SK-N-SH treated with all-trans-retinoic acid at 6 μM for 48 hours (cell line): ENCODE data around the gene DCK.

ENCODE experiments used
- ARNTL ChIP-seq: fragments of 450-650 bp; formaldehyde crosslinking; IDR thresholded peaks from 2 replicates; pipeline ENCODE4 v1.5.0; 2020; ENCODE audit warnings: low read depth, mild to moderate bottlenecking, moderate library complexity, borderline replicate concordance
- BACH2 ChIP-seq: fragments of 250-450 bp; sonication (Bioruptor Pico); IDR thresholded peaks from 2 replicates; pipeline ENCODE4 v1.9.0; 2021; ENCODE audit warnings: mild to moderate bottlenecking, borderline replicate concordance
- CREB5 ChIP-seq: fragments of 250-450 bp; sonication (Bioruptor Pico); IDR thresholded peaks from 2 replicates; pipeline ENCODE4 v1.5.1; 2020; ENCODE audit warnings: low read depth, mild to moderate bottlenecking, moderate library complexity
- ESRRG ChIP-seq: fragments of 250-450 bp; sonication (Bioruptor Pico); IDR thresholded peaks from 2 replicates; pipeline ENCODE4 v1.6.1; 2021; ENCODE audit warnings: mild to moderate bottlenecking
- ISL1 ChIP-seq: fragments of 250-450 bp; sonication (Bioruptor Pico); IDR thresholded peaks from 2 replicates; pipeline ENCODE4 v2.1.2; 2022; ENCODE audit warnings: mild to moderate bottlenecking, moderate library complexity
- RARB ChIP-seq: fragments of 250-450 bp; sonication (Bioruptor Pico); IDR thresholded peaks from 2 replicates; pipeline ENCODE4 v1.8.0; 2021; ENCODE audit warnings: mild to moderate bottlenecking, moderate library complexity
- SNAI2 ChIP-seq: fragments of 250-450 bp; sonication (Bioruptor Pico); IDR thresholded peaks from 2 replicates; pipeline ENCODE4 v1.5.0; 2020; ENCODE audit warnings: mild to moderate bottlenecking, moderate library complexity
- TCF4 ChIP-seq: fragments of 250-450 bp; sonication (Bioruptor Pico); IDR thresholded peaks from 2 replicates; pipeline ENCODE4 v1.8.0; 2021; ENCODE audit warnings: mild to moderate bottlenecking, moderate library complexity, borderline replicate concordance
- TOX ChIP-seq: fragments of 250-450 bp; sonication (Bioruptor Pico); IDR thresholded peaks from 2 replicates; pipeline ENCODE4 v1.8.0; 2021; ENCODE audit warnings: mild to moderate bottlenecking, moderate library complexity, borderline replicate concordance
- ZNF70 ChIP-seq: fragments of 450-650 bp; formaldehyde crosslinking; IDR thresholded peaks from 2 replicates; pipeline ENCODE4 v1.5.0; 2020; ENCODE audit warnings: mild to moderate bottlenecking, moderate library complexity
- ZNF8 ChIP-seq: fragments of 450-650 bp; formaldehyde crosslinking; IDR thresholded peaks from 2 replicates; pipeline ENCODE4 v1.5.0; 2020; ENCODE audit warnings: mild to moderate bottlenecking, moderate library complexity
- TF ChIP-seq, protein P1 (sequence below): fragments of 250-450 bp; sonication (Bioruptor Pico); IDR thresholded peaks from 2 replicates; pipeline ENCODE4 v1.8.0; 2020; ENCODE audit warnings: mild to moderate bottlenecking, moderate library complexity, borderline replicate concordance

DNA sequence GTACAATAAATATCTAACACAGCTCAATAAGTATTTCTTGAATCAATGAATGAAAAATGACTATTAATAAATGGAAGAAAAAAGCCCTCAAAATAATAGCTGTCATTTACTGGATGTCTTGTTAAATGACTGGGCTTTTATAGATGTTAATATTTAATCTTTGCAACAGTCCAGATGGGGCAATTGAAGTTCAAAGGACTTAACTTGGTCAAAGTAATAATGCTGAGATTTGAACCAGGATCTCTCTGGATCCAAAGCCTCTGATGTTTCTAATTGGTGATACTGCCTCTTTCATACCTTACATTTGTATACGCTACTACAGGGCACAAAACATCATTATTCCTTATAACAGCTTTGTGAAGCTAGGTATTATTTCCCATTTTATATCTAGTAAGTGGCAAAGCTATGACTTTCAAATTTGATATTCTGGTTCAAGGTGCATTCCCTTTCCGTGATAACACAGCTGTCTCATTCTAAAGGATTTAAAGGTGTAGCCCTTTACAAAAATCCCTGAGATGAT lies 72.6 kb downstream of the DCK start:
- no peak for TF ChIP-seq ISL1
- TF ChIP-seq ZNF70 (CRISPR knock-in tag) = no peak
- no peak for TF ChIP-seq CREB5 (CRISPR knock-in tag)
- TF ChIP-seq TCF4 (CRISPR knock-in tag) = no peak
- no peak for TF ChIP-seq ESRRG (CRISPR knock-in tag)
- no peak for TF ChIP-seq SNAI2 (CRISPR knock-in tag)
- TF ChIP-seq, protein P1, sequence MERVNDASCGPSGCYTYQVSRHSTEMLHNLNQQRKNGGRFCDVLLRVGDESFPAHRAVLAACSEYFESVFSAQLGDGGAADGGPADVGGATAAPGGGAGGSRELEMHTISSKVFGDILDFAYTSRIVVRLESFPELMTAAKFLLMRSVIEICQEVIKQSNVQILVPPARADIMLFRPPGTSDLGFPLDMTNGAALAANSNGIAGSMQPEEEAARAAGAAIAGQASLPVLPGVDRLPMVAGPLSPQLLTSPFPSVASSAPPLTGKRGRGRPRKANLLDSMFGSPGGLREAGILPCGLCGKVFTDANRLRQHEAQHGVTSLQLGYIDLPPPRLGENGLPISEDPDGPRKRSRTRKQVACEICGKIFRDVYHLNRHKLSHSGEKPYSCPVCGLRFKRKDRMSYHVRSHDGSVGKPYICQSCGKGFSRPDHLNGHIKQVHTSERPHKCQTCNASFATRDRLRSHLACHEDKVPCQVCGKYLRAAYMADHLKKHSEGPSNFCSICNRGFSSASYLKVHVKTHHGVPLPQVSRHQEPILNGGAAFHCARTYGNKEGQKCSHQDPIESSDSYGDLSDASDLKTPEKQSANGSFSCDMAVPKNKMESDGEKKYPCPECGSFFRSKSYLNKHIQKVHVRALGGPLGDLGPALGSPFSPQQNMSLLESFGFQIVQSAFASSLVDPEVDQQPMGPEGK (CRISPR knock-in tag) = no peak
- no peak for TF ChIP-seq RARB (CRISPR knock-in tag)
- no peak for TF ChIP-seq ZNF8
- no peak for TF ChIP-seq TOX (CRISPR knock-in tag)
- TF ChIP-seq ARNTL (CRISPR knock-in tag) = no peak
- TF ChIP-seq BACH2 (CRISPR knock-in tag) = no peak
